HUES6 (cell line): ENCODE results near the gene TTC39C.

Experiments used
- H3K27ac ChIP-seq: 2 replicates; pipeline ENCODE4 v1.7.0; 2013; ENCODE audit warnings: low read depth, mild to moderate bottlenecking, low read length, inconsistent platforms
- H3K27me3 ChIP-seq: 2 replicates; pipeline ENCODE4 v1.6.1; 2013; ENCODE audit warnings: low read length; ENCODE audit not compliant: control insufficient read depth, insufficient read depth
- H3K36me3 ChIP-seq: 2 replicates; pipeline ENCODE4 v1.6.1; 2013; ENCODE audit warnings: low read length; ENCODE audit not compliant: control insufficient read depth, insufficient read depth
- H3K4me1 ChIP-seq: 2 replicates; pipeline ENCODE4 v1.6.1; 2013; ENCODE audit warnings: low read length; ENCODE audit not compliant: control insufficient read depth, insufficient read depth
- H3K4me3 ChIP-seq: 2 replicates; pipeline ENCODE4 v1.5.1; 2013; ENCODE audit warnings: low read depth, low read length
- H3K9ac ChIP-seq: one replicate; pipeline ENCODE4 v1.6.1; 2013; ENCODE audit warnings: mild to moderate bottlenecking, low read length
- H3K9me3 ChIP-seq: 2 replicates; pipeline ENCODE4 v1.6.1; 2013; ENCODE audit warnings: low read depth, low read length; ENCODE audit not compliant: control insufficient read depth, insufficient read depth

Gene TTC39C

GRCh38 chr18:24009651-24010333 lies 4.8 kb upstream of the TTC39C start:
- Histone ChIP-seq H3K4me3 (no peak overlapping the region), H3K27ac (no peak overlapping the region), H3K27me3 (peaks cover 24% of the 10 kb centered on the region), H3K36me3 (no peaks in the 10 kb centered on the region), H3K9me3 (no peaks in the 10 kb centered on the region), H3K9ac (no peak overlapping the region), H3K4me1 (no peaks in the 10 kb centered on the region)

GRCh38 chr18:24010673-24011072 lies 3.9 kb upstream of the TTC39C start:
- H3K27ac ChIP-seq: no peak overlapping the region
- no peak overlapping the region for H3K4me3 ChIP-seq
- H3K36me3 ChIP-seq: no peaks in the 10 kb centered on the region
- no peaks in the 10 kb centered on the region for H3K4me1 ChIP-seq
- H3K9me3 ChIP-seq: no peaks in the 10 kb centered on the region
- H3K9ac ChIP-seq: no peak overlapping the region
- H3K27me3 ChIP-seq: peaks cover 30% of the 10 kb centered on the region

- H3K9ac ChIP-seq: no peak overlapping the region
- H3K9me3 ChIP-seq: no peaks in the 10 kb centered on the region
- H3K27me3 ChIP-seq: peaks cover 36% of the 10 kb centered on the region
- H3K4me1 ChIP-seq: peaks cover 2% of the 10 kb centered on the region
- no peaks in the 10 kb centered on the region for H3K36me3 ChIP-seq
- no peak overlapping the region for H3K27ac ChIP-seq
- no peak overlapping the region for H3K4me3 ChIP-seq
Measured at GRCh38 chr18:24011123-24011917, 3.2 kb upstream of the TTC39C start.

- Histone ChIP-seq H3K9ac (no peak overlapping the region), H3K9me3 (no peaks in the 10 kb centered on the region), H3K27me3 (peaks cover 38% of the 10 kb centered on the region), H3K4me1 (peaks cover 19% of the 10 kb centered on the region), H3K4me3 (no peak overlapping the region), H3K36me3 (no peaks in the 10 kb centered on the region), H3K27ac (no peak overlapping the region)
Measured at GRCh38 chr18:24013051-24013450, 1.5 kb upstream of the TTC39C start.

- peaks cover 38% of the 10 kb centered on the region for H3K27me3 ChIP-seq
- peaks cover 28% of the 10 kb centered on the region for H3K4me1 ChIP-seq
- no peak overlapping the region for H3K27ac ChIP-seq
- no peaks in the 10 kb centered on the region for H3K9me3 ChIP-seq
- peak overlapping the region; percentile 81 for H3K9ac ChIP-seq
- H3K4me3 ChIP-seq: peak overlapping the region; percentile 84
- H3K36me3 ChIP-seq: no peaks in the 10 kb centered on the region
Measured at GRCh38 chr18:24014986-24015638, 558 bp downstream of the TTC39C start.

GRCh38 chr18:24015639-24016631 lies 1.4 kb downstream of the TTC39C start:
- H3K27me3 ChIP-seq: peaks cover 38% of the 10 kb centered on the region
- H3K27ac ChIP-seq: no peak overlapping the region
- peaks cover 29% of the 10 kb centered on the region for H3K4me1 ChIP-seq
- H3K9me3 ChIP-seq: no peaks in the 10 kb centered on the region
- H3K4me3 ChIP-seq: peak overlapping the region; percentile 84
- no peaks in the 10 kb centered on the region for H3K36me3 ChIP-seq
- peak overlapping the region; percentile 81 for H3K9ac ChIP-seq

GRCh38 chr18:24016643-24017042 lies 2.1 kb downstream of the TTC39C start:
- no peak overlapping the region for H3K9ac ChIP-seq
- H3K4me1 ChIP-seq: peaks cover 33% of the 10 kb centered on the region
- H3K4me3 ChIP-seq: peak overlapping the region; percentile 84

GRCh38 chr18:24018299-24018886 lies 3.8 kb downstream of the TTC39C start:
- Histone ChIP-seq H3K4me3 (no peak overlapping the region), H3K4me1 (peaks cover 43% of the 10 kb centered on the region), H3K27ac (no peak overlapping the region)

More at GRCh38 chr18:24016643-24017042, 2.1 kb downstream of the TTC39C start:
- Histone ChIP-seq H3K36me3 (no peaks in the 10 kb centered on the region), H3K9me3 (no peaks in the 10 kb centered on the region), H3K27ac (no peak overlapping the region), H3K27me3 (peaks cover 38% of the 10 kb centered on the region)

GRCh38 chr18:24019641-24020331 lies 5.2 kb downstream of the TTC39C start:
- H3K27ac ChIP-seq: no peak overlapping the region
- no peaks in the 10 kb centered on the region for H3K9me3 ChIP-seq
- H3K27me3 ChIP-seq: peaks cover 14% of the 10 kb centered on the region
- H3K4me3 ChIP-seq: no peak overlapping the region
- peaks cover 45% of the 10 kb centered on the region for H3K4me1 ChIP-seq
- H3K9ac ChIP-seq: no peak overlapping the region
- H3K36me3 ChIP-seq: no peaks in the 10 kb centered on the region

More at GRCh38 chr18:24018299-24018886, 3.8 kb downstream of the TTC39C start:
- peaks cover 22% of the 10 kb centered on the region for H3K27me3 ChIP-seq
- no peak overlapping the region for H3K9ac ChIP-seq
- H3K36me3 ChIP-seq: no peaks in the 10 kb centered on the region
- H3K9me3 ChIP-seq: no peaks in the 10 kb centered on the region
